SK-N-SH (cell line): ENCODE data around the gene MSI1. TPM values are rescaled to one million over a fixed set of nuclear protein-coding genes. Genes with fewer than 3 reads are reported as not detected.

Experiments used
- CTCF ChIA-PET: fragments of 300-600, 350-600 bp; formaldehyde crosslinking; extraction: SDS; loops from one replicate; lab custom pipeline; 2021; lab: Yijun Ruan, JAX
- POLR2A ChIA-PET: fragments of 350-600 bp; sonication (Branson Sonifier 250); formaldehyde crosslinking; extraction: SDS; loops from one replicate; lab custom pipeline; 2020; ENCODE audit warnings: antibody characterized with exemption, inconsistent platforms; lab: Yijun Ruan, JAX
- DNase-seq: peaks from one replicate; pipeline ENCODE4 v3.0.0; 2012
- H2AFZ ChIP-seq: fragments of 200-600 bp; sonication (generic); 2 replicates; pipeline ENCODE4 v1.8.1; 2016; ENCODE audit warnings: antibody characterized with exemption, mild to moderate bottlenecking, low read depth
- H3F3A ChIP-seq: fragments of 200-600 bp; sonication (generic); replicated peaks from 2 replicates; pipeline ENCODE3; 2016; ENCODE audit warnings: antibody characterized with exemption, mild to moderate bottlenecking; ENCODE audit not compliant: insufficient read depth
- H3K27ac ChIP-seq, 2 experiments: fragments of 200-500 bp in 1 of 2; fragments of 200-600 bp in 1 of 2; sonication (Bioruptor generic) in 1 of 2; sonication (generic), shearing (Covaris generic) in 1 of 2; 2 replicates each; pipeline versions ENCODE4 v1.5.1 to v1.6.1; 2014 to 2016; ENCODE audit warnings: low read depth in 2 of 2, inconsistent platforms in 1 of 2, low read length in 1 of 2, mild to moderate bottlenecking in 1 of 2, mixed read lengths in 1 of 2
- H3K27me3 ChIP-seq: fragments of 200-600 bp; sonication (generic), shearing (Covaris generic); 2 replicates; pipeline ENCODE4 v1.6.1; 2016; ENCODE audit warnings: mixed run types; ENCODE audit not compliant: insufficient read depth
- H3K36me3 ChIP-seq, 2 experiments: fragments of 200-500 bp in 1 of 2; fragments of 200-600 bp in 1 of 2; sonication (Bioruptor generic) in 1 of 2; sonication (generic) in 1 of 2; replicated peaks in 1 of 2; 2 replicates each; pipeline versions ENCODE3 to v1.5.1; 2014 to 2016; ENCODE audit warnings: low read length in 1 of 2, mild to moderate bottlenecking in 1 of 2; ENCODE audit not compliant: insufficient read depth in 2 of 2, control insufficient read depth in 1 of 2
- H3K4me1 ChIP-seq, 2 experiments: fragments of 200-500 bp in 1 of 2; fragments of 200-600 bp in 1 of 2; sonication (Bioruptor generic) in 1 of 2; sonication (generic), shearing (Covaris generic) in 1 of 2; 2 replicates each; pipeline versions ENCODE4 v1.5.1 to v1.6.1; 2014 to 2016; ENCODE audit warnings: low read depth in 1 of 2, low read length in 1 of 2, mixed run types in 1 of 2; ENCODE audit not compliant: insufficient read depth in 2 of 2, control insufficient read depth in 1 of 2
- H3K4me2 ChIP-seq: fragments of 200-600 bp; sonication (generic), shearing (Covaris generic); 2 replicates; pipeline ENCODE4 v1.6.1; 2017; ENCODE audit warnings: mixed run types
- H3K4me3 ChIP-seq, 2 experiments: fragments of 200-500 bp in 1 of 2; fragments of 200-600 bp in 1 of 2; sonication (Bioruptor generic) in 1 of 2; sonication (generic), shearing (Covaris generic) in 1 of 2; 2 replicates each; pipeline versions ENCODE4 v1.5.1 to v1.8.1; 2014 to 2016; ENCODE audit warnings: low read depth in 2 of 2, inconsistent platforms in 1 of 2, low read length in 1 of 2, mild to moderate bottlenecking in 1 of 2, mixed read lengths in 1 of 2, moderate library complexity in 1 of 2
- H3K79me2 ChIP-seq: fragments of 200-600 bp; sonication (generic); 2 replicates; pipeline ENCODE4 v1.8.1; 2017; ENCODE audit warnings: mild to moderate bottlenecking; ENCODE audit not compliant: insufficient read depth
- H3K9ac ChIP-seq: fragments of 200-600 bp; sonication (generic); 2 replicates; pipeline ENCODE4 v1.6.1; 2017; ENCODE audit warnings: mixed run types
- H3K9me2 ChIP-seq: fragments of 200-600 bp; sonication (generic); 2 replicates; pipeline ENCODE4 v1.6.1; 2017; ENCODE audit warnings: mixed run types
- H3K9me3 ChIP-seq: fragments of 200-600 bp; sonication (generic); 2 replicates; pipeline ENCODE4 v1.6.1; 2017; ENCODE audit warnings: mixed run types, mild to moderate bottlenecking, moderate library complexity
- H4K20me1 ChIP-seq: fragments of 200-600 bp; sonication (generic); 2 replicates; pipeline ENCODE4 v1.6.1; 2017; ENCODE audit warnings: mild to moderate bottlenecking, mixed run types; ENCODE audit not compliant: insufficient read depth
- ELF1 ChIP-seq: IDR thresholded peaks from 2 replicates; pipeline ENCODE4 v1.4.0; 2012
- EP300 ChIP-seq, 2 experiments: IDR thresholded peaks; 2 replicates each; pipeline versions ENCODE4 v1.4.0 to v1.6.1; 2012; ENCODE audit warnings: borderline replicate concordance in 1 of 2, low read depth in 1 of 2, low read length in 1 of 2
- FOXM1 ChIP-seq: IDR thresholded peaks from 2 replicates; pipeline ENCODE4 v1.4.0; 2012; ENCODE audit warnings: low read depth, mild to moderate bottlenecking
- GABPA ChIP-seq: IDR thresholded peaks from 2 replicates; pipeline ENCODE4 v1.4.0; 2012; ENCODE audit warnings: low read depth, mild to moderate bottlenecking
- GATA2 ChIP-seq: sonication (generic); formaldehyde crosslinking; IDR thresholded peaks from 2 replicates; pipeline ENCODE4 v1.5.0; 2020; ENCODE audit warnings: mild to moderate bottlenecking, missing genetic modification reagents
- MXI1 ChIP-seq: IDR thresholded peaks from 2 replicates; pipeline ENCODE4 v1.6.1; 2012; ENCODE audit warnings: mild to moderate bottlenecking, low read depth, low read length, improper control_type of control experiment
- NFIC ChIP-seq: IDR thresholded peaks from 2 replicates; pipeline ENCODE4 v1.4.0; 2012; ENCODE audit warnings: borderline replicate concordance
- RCOR1 ChIP-seq: fragments of 150-350 bp; IDR thresholded peaks from 2 replicates; pipeline ENCODE4 v1.6.1; 2017; ENCODE audit warnings: antibody characterized with exemption, low read length
- YY1 ChIP-seq: IDR thresholded peaks from 2 replicates; pipeline ENCODE4 v1.4.0; 2012; ENCODE audit warnings: low read depth, mild to moderate bottlenecking
- WGBS: methylation state at CpG from one replicate; pipeline ENCODE4 v1.1.6; 2017; ENCODE audit warnings: low lambda C conversion rate; 5-methylcytosine and 5-hydroxymethylcytosine counted together
- polyA plus RNA-seq, 3 experiments: library from polyadenylated mRNA; depleted of rRNA; stranded (reverse); fragments of >200 nt; gene quantifications; 2 replicates each; pipeline ENCODE4 v1.2.3, GENCODE V29; 2012
- TF ChIP-seq, protein P1 (sequence below): IDR thresholded peaks from 2 replicates; pipeline ENCODE4; 2012
- TF ChIP-seq, protein P2 (sequence below): IDR thresholded peaks from 2 replicates; pipeline ENCODE4 v1.6.1; 2012; ENCODE audit warnings: mild to moderate bottlenecking, low read depth, low read length, moderate library complexity
- TF ChIP-seq, protein P3 (sequence below): IDR thresholded peaks from 2 replicates; pipeline ENCODE4 v1.4.0; 2012; ENCODE audit warnings: low read depth, borderline replicate concordance
- TF ChIP-seq, protein P4 (sequence below): fragments of 150-350 bp; IDR thresholded peaks from 2 replicates; pipeline ENCODE4 v1.6.1; 2016; ENCODE audit warnings: mild to moderate bottlenecking, low read depth, low read length

MSI1 gene
- polyA plus RNA-seq, 1 of the 3 experiments (the other 2 are of a cell fraction), result 1.7 TPM

DNA sequence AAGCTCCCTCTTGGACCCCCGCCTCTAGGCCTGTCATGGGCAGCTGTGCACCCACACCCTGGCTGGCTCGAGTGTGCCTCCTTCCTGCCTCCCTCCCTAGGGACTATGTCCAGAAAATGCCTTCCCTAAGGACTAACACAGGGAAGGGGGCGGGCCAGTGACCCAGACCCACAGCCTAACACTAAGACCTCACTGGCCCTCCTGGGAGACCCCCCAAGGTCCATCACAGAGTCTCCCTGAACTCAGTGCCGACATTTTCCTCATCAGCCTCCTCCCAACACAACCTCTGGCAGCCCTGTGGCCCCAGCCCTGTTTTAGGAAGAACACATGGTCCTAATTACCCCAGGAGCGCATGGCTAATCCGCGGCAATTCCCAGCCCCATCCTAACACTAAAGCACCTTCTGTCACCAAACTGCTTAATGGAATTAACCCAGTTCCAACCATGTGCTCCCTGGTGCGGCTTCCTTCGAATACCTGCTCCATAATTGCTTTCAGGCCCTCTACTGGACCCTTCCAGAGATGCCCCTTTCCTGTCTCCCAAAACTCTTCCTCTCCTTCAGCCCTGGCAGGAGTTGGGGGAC lies 5.6 kb downstream of the MSI1 start:
- no peaks in the 10 kb centered on the region for H3K36me3 ChIP-seq
- H3K9ac ChIP-seq, result no peak overlapping the region
- POLR2A ChIA-PET, result interaction anchor here (2.4 kb wide), 1 partner anchor 162 kb away, joined by 8 read pairs; the partner anchor contains the start of gene RPLP0
- H3K4me3 ChIP-seq, result no peak overlapping the region
- peak; percentile 56 for DNase-seq
- H3F3A ChIP-seq, result peaks cover 5% of the 10 kb centered on the region
- no peaks in the 10 kb centered on the region for H3K9me2 ChIP-seq
- no peaks in the 10 kb centered on the region for H3K9me3 ChIP-seq
- no peak overlapping the region for H2AFZ ChIP-seq
- H3K79me2 ChIP-seq, result no peaks in the 10 kb centered on the region
- TF ChIP-seq EP300 (IDR thresholded peaks at IDR 0.05; ENCODE audit: borderline replicate concordance in 1 of 2, low read depth in 1 of 2, low read length in 1 of 2), result no peak
- TF ChIP-seq, protein P1, sequence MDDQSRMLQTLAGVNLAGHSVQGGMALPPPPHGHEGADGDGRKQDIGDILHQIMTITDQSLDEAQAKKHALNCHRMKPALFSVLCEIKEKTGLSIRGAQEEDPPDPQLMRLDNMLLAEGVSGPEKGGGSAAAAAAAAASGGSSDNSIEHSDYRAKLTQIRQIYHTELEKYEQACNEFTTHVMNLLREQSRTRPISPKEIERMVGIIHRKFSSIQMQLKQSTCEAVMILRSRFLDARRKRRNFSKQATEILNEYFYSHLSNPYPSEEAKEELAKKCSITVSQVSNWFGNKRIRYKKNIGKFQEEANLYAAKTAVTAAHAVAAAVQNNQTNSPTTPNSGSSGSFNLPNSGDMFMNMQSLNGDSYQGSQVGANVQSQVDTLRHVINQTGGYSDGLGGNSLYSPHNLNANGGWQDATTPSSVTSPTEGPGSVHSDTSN, result no peak
- TF ChIP-seq MXI1, result peak; percentile 77; the same call in 1 of the 2 replicates
- TF ChIP-seq, all 33 proteins: peak for 1
- H3K4me2 ChIP-seq, result no peak overlapping the region
- CTCF ChIA-PET, result interaction anchor here (0.9 to 9.0 kb wide), 5 partner anchors 23 to 77 kb away, joined by 3 to 95 read pairs (median 3); no protein-coding TSS in a partner anchor
- H4K20me1 ChIP-seq, result no peaks in the 10 kb centered on the region
- H3K27ac ChIP-seq, result peak overlapping the region in 1 of 2 experiments; percentile 81; a peak in 2 of 4 replicates
- peaks cover 18% of the 10 kb centered on the region for H3K27me3 ChIP-seq
- peaks cover 0 to 46% of the 10 kb centered on the region in 2 experiments; a peak in 1 of 4 replicates for H3K4me1 ChIP-seq
- 69% methylated on average over 8 of the region's 9 CpGs for WGBS

DNA sequence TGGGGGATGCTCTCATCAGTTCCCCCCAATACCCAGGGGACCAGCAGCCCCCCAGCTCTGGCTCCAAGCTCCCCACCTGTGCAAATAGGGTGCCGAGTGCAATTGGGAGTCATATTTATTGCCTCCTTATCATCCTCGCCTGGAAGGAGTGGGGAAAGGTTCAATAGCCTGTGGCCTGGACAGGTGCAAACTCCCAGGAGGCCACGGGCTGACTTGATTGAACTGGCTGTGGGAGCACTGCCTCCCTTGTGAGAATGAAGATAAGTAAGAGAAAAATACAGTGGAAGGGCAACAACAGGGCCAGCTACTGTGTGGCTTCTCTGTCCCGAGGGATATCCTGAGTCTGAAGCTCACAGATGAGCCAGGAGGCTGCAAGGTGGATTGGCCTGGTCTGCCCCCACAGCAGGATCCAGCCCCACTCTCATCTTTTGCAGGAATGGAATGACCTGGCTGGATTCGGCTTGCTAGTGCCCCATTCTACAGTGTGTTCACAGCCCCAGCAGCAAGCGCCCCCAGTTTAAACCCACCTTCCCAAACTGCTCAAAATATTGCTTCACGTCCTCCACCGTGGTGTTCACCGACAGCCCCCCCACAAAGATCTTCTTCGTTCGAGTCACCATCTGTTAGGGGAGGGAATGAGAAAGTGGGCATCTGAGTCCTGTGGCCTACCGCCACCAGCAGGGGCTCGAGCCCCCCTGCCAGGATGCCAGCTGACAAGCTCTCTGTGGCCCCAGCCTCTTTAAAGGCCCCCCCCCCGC lies 6.3 kb downstream of the MSI1 start:
- no peak overlapping the region for H3K4me2 ChIP-seq
- H3K4me1 ChIP-seq, result peaks cover 0 to 44% of the 10 kb centered on the region in 2 experiments; a peak in 1 of 4 replicates
- no peaks in the 10 kb centered on the region for H4K20me1 ChIP-seq
- H3K27ac ChIP-seq, result peak overlapping the region in 1 of 2 experiments; percentile 81; a peak in 2 of 4 replicates
- H3K79me2 ChIP-seq, result no peaks in the 10 kb centered on the region
- DNase-seq, result no peak
- 82% methylated on average over 14 of the region's 14 CpGs for WGBS
- H3K36me3 ChIP-seq, result no peaks in the 10 kb centered on the region
- ChIA-PET CTCF (interaction anchor here (0.9 to 9.0 kb wide), 4 partner anchors 22 to 67 kb away, joined by 3 to 95 read pairs (median 3); partner anchors contain the start of gene PLA2G1B), POLR2A (interaction anchor here (1.4 to 2.4 kb wide), 2 partner anchors 75 to 161 kb away, joined by 5 to 8 read pairs; partner anchors contain the start of genes COX6A1 and RPLP0)
- H3K9me3 ChIP-seq, result no peaks in the 10 kb centered on the region
- H2AFZ ChIP-seq, result no peak overlapping the region
- no peak overlapping the region for H3K9ac ChIP-seq
- no peak overlapping the region for H3K4me3 ChIP-seq
- H3F3A ChIP-seq, result peaks cover 5% of the 10 kb centered on the region
- peaks cover 15% of the 10 kb centered on the region for H3K27me3 ChIP-seq
- no peaks in the 10 kb centered on the region for H3K9me2 ChIP-seq
- TF ChIP-seq ELF1 (no peak), NFIC (no peak), GABPA (no peak), FOXM1 (no peak), RCOR1 (no peak), YY1 (no peak), GATA2 (CRISPR knock-in tag) (no peak)
- TF ChIP-seq, protein P2, sequence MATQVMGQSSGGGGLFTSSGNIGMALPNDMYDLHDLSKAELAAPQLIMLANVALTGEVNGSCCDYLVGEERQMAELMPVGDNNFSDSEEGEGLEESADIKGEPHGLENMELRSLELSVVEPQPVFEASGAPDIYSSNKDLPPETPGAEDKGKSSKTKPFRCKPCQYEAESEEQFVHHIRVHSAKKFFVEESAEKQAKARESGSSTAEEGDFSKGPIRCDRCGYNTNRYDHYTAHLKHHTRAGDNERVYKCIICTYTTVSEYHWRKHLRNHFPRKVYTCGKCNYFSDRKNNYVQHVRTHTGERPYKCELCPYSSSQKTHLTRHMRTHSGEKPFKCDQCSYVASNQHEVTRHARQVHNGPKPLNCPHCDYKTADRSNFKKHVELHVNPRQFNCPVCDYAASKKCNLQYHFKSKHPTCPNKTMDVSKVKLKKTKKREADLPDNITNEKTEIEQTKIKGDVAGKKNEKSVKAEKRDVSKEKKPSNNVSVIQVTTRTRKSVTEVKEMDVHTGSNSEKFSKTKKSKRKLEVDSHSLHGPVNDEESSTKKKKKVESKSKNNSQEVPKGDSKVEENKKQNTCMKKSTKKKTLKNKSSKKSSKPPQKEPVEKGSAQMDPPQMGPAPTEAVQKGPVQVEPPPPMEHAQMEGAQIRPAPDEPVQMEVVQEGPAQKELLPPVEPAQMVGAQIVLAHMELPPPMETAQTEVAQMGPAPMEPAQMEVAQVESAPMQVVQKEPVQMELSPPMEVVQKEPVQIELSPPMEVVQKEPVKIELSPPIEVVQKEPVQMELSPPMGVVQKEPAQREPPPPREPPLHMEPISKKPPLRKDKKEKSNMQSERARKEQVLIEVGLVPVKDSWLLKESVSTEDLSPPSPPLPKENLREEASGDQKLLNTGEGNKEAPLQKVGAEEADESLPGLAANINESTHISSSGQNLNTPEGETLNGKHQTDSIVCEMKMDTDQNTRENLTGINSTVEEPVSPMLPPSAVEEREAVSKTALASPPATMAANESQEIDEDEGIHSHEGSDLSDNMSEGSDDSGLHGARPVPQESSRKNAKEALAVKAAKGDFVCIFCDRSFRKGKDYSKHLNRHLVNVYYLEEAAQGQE, result no peak
- TF ChIP-seq, protein P3, sequence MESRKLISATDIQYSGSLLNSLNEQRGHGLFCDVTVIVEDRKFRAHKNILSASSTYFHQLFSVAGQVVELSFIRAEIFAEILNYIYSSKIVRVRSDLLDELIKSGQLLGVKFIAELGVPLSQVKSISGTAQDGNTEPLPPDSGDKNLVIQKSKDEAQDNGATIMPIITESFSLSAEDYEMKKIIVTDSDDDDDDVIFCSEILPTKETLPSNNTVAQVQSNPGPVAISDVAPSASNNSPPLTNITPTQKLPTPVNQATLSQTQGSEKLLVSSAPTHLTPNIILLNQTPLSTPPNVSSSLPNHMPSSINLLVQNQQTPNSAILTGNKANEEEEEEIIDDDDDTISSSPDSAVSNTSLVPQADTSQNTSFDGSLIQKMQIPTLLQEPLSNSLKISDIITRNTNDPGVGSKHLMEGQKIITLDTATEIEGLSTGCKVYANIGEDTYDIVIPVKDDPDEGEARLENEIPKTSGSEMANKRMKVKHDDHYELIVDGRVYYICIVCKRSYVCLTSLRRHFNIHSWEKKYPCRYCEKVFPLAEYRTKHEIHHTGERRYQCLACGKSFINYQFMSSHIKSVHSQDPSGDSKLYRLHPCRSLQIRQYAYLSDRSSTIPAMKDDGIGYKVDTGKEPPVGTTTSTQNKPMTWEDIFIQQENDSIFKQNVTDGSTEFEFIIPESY, result no peak
- TF ChIP-seq, protein P4, sequence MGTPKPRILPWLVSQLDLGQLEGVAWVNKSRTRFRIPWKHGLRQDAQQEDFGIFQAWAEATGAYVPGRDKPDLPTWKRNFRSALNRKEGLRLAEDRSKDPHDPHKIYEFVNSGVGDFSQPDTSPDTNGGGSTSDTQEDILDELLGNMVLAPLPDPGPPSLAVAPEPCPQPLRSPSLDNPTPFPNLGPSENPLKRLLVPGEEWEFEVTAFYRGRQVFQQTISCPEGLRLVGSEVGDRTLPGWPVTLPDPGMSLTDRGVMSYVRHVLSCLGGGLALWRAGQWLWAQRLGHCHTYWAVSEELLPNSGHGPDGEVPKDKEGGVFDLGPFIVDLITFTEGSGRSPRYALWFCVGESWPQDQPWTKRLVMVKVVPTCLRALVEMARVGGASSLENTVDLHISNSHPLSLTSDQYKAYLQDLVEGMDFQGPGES, result no peak
- TF ChIP-seq, protein P1, result no peak
